HT1080 (cell line): ENCODE results near the gene TRIM63. TPM values are rescaled to one million over a fixed set of nuclear protein-coding genes. Genes with fewer than 3 reads are reported as not detected.

Experiments used
- DNase-seq: peaks from one replicate; pipeline ENCODE4 v3.0.0-alpha.2; 2015; ENCODE audit warnings: low read depth
- small RNA-seq: library from RNA; depleted of rRNA; stranded (forward); fragments of <200 nt; gene quantifications from one replicate; pipeline ENCODE3, GENCODE V24; 2014
- total RNA-seq: library from RNA; depleted of rRNA; stranded (reverse); fragments of >200 nt; shearing (Covaris generic); gene quantifications from 2 replicates; pipeline ENCODE4 v1.2.3, GENCODE V29; 2014; rRNA removed

TRIM63 gene
- total RNA-seq, 1 experiment from 2014 or later = not detected

DNA sequence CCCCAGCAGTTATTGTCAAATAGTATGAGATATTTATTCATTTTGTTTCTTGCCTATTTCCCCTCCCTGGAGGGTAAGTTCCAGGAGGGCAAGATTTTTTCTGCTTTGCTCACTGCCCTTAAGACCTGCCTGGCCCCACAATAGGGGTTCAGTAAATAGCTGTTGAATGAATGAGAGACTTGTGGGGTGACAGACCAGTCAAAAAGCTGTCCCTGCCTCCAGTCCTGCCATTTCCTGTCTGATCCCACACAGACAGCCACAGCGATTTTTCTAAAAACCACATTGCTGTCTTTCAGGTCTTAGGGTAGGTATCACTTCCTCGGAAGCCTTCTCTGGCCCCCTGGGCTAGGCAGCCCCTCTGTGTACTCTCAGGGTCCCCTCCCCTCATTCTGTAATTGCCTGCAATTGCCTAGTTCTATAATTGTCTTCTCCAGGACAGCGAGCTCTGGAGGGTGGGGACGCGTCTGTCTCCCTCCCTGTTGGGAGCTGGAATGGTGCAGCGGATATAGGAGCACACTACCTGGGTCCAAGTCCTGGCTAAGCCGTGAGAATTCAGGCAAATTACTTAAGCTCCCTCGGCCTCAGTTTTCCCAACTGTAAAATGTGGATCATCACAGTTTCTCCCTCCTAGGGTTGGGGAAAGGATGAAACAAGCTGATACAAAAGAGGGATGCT lies 47.7 kb downstream of the TRIM63 start:
- DNase-seq = peak; percentile 38

- no peak for DNase-seq
Observed at GRCh38 chr1:26017606-26018005, 49.8 kb downstream of the TRIM63 start.

DNA sequence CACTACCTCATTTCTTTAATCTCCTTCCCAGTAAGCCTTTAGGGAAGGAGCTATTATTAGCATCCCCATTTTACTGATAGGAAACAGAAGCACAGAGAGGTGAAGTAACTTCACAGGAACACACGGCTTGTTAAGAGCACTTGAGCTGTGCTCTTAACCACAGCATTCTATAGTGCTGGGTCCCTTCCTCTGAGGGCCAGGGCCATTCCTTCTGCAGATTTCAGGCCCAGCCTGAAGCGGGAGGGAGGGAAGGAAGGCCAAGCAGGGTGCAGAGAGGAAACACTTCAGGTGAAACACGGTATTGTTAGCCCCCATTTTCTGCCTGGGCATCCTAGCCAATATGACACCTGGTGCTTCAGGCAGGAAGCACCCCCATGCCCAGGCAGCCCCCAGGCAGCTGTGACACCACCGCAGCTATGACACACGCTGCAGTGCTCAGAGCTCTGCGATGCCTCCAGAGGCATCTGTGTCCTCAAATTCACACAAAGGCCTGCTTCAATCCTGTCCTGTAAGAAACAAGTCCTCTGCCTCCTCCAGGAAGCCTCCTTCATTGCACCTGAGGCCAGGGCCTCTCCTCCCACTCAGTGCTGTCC lies 50.4 kb downstream of the TRIM63 start:
- no peak for DNase-seq

GRCh38 chr1:26016258-26016952 lies 51.0 kb downstream of the TRIM63 start:
- no peak for DNase-seq

DNA sequence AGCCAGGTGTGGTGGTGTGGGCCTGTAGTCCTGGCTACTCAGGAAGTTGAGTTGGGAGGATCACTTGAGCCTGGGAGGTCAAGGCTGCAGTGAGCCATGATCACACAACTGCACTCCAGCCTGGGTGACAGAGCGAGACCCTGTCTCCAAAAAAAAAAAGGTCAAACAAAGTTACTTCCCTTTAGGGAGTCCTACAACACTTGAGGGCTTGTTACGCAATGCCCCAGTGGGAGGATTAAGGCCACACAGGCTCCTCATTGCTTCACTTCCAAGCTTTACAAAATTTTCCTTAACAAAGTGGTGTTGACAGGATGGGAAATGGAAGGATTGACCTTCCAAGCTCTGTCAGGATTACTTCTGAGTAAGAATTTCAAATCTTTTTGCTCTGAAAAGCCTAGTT lies 52.1 kb downstream of the TRIM63 start:
- DNase-seq = no peak

DNA sequence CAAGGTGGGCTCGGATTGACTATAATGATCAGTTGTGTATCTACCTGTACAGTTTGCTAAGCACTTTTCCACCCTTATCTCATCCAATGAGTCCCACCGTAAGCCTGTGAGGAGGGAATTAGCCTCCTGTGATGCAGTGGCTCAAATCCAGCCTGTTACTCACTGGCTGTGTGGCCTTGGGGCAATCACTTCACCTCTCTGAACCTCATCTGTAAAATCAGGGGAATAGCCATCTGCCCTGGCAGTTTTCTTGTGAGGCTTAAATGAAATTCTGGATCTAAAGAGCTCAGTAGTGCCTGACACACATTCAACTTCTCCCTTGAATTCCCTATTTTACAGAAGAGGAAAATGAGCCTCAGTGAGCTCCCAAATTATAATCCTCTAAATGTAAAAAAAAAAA lies 53.3 kb downstream of the TRIM63 start:
- no peak for DNase-seq

GRCh38 chr1:26012864-26013263 lies 54.6 kb downstream of the TRIM63 start:
- no peak for DNase-seq

- DNase-seq = no peak
Observed at GRCh38 chr1:26010825-26011224, 56.6 kb downstream of the TRIM63 start.

DNA sequence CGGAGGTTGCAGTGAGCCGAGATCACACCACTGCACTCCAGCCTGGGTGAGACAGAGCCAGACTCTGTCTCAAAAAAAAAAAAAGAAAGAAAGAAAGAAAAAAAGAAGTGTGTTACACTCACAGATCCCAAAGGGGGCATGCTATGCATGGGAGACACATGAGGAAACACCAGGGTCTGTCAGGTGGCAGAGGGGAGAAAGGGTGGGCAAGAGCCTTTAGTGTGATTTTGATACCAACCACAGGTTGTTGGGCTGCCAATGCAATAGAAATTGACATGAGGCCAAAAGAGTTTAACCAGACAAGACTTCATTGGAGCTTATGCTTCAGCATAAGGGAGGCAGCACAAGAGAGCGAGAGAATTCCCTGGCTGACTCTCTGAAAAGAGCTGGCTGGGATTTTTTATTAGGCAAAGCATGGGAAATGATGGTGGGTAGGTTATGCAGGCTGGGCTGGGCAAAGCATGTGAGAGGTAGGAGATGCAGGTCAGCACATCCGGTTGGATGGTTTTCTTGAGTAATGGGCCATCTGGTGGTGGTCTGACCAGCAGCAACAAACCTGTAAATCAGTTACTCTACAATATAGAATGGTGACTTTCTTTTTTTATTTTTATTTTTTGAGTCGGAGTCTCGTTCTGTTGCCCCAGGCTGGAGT lies 57.5 kb downstream of the TRIM63 start:
- DNase-seq = peak; percentile 52

- DNase-seq = no peak
Observed at GRCh38 chr1:26006710-26007109, 60.7 kb downstream of the TRIM63 start.

DNA sequence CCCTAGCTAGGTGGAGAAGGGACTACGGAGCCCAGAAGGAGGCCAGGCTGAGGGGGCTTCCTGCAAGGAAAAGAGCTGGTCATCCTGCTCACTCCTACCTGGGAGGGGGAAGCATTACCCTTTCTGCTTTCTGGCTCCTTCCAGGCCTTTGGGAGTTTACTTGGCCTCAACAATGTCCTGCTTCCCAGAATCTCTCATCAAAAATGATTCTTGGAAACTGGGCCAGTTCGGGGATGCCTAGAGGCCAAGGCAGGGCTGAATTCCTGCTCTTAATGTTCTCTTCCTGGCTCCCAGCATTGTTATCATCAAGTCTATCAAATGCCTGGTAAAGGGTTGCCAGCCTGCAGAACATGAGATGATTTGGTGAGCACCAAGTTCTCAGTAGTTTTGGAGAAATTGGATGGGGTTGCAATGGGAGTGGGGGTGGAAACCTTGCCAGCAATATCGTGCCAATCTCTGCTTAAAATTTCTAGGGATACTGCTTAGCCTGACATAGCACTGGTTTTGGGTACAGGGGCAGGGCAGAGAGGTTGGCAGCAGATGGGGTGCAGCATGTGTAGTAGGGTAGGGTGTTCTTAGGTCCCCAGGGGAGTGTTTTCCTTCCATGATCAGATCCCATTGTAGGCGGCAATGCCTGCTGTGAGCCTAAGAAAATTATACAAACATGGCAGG lies 61.9 kb downstream of the TRIM63 start:
- DNase-seq = no peak

GRCh38 chr1:26003756-26004155 lies 63.7 kb downstream of the TRIM63 start:
- DNase-seq = no peak

DNA sequence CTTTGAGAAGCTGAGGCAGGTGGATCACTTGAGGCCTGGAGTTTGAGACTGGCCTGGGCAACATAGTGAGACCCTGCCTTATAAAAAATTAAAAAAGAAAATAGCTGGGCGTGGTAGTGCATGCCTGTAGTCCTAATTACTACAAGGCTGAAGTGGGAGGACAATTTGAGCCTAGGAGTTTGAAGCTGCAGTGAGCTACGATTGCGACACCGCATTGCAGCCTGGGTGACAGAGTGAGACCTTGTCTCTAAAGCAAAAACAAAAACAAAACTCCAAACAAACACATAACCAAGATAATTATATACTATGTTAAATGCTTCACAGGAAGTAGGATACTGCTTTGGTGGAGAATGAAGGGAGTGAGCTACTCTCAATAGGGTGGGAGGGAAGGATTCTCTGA lies 64.2 kb downstream of the TRIM63 start:
- DNase-seq = no peak

Small RNA genes lying within 50 kb of the gene (small RNA-seq; reads per million reads assigned to genes)
- gene RF00283 (not detected), gene RF00492 (not detected)

Other genes with a start within 250 kb of the TRIM63 start
- 43.4 and 47.5 TPM in 2 replicates for gene MTFR1L, start 247.7 kb downstream of the TRIM63 start, total RNA-seq
- gene AUNIP, start 208.2 kb downstream of the TRIM63 start, total RNA-seq = 12.8 and 15.8 TPM in 2 replicates
- 9.6 and 10.0 TPM in 2 replicates for gene PAQR7, start 191.9 kb downstream of the TRIM63 start, total RNA-seq
- gene STMN1, start 161.2 kb downstream of the TRIM63 start, total RNA-seq = 314 and 408 TPM in 2 replicates
- gene PAFAH2, start 69.6 kb downstream of the TRIM63 start, total RNA-seq = 5.4 and 7.1 TPM in 2 replicates
- gene EXTL1, start 45.9 kb downstream of the TRIM63 start, total RNA-seq = not detected in 2 replicates
- gene SLC30A2, start 21.5 kb downstream of the TRIM63 start, total RNA-seq = not detected in 2 replicates
- gene PDIK1L, start 44.2 kb upstream of the TRIM63 start, total RNA-seq = 4.0 and 4.5 TPM in 2 replicates
- 0.10 and 0.19 TPM in 2 replicates for gene FAM110D, start 91.4 kb upstream of the TRIM63 start, total RNA-seq
- not detected in 2 replicates for gene C1orf232, start 101.3 kb upstream of the TRIM63 start, total RNA-seq
- 51.1 and 51.9 TPM in 2 replicates for gene ZNF593, start 102.3 kb upstream of the TRIM63 start, total RNA-seq
- gene ZNF593OS, start 104.2 kb upstream of the TRIM63 start, total RNA-seq = not detected in 2 replicates
- 0.10 and 0.26 TPM in 2 replicates for gene CNKSR1, start 109.9 kb upstream of the TRIM63 start, total RNA-seq
- gene CATSPER4, start 123.0 kb upstream of the TRIM63 start, total RNA-seq = not detected in 2 replicates
- gene CEP85, start 166.6 kb upstream of the TRIM63 start, total RNA-seq = 15.5 and 18.3 TPM in 2 replicates
- gene SH3BGRL3, start 212.5 kb upstream of the TRIM63 start, total RNA-seq = 143 and 314 TPM in 2 replicates
- 4.0 and 4.5 TPM in 2 replicates for gene UBXN11, start 239.0 kb upstream of the TRIM63 start, total RNA-seq